SKM-1 (cell line): ENCODE data around the gene MTF2.

ENCODE experiments used
- DNase-seq: peaks from one replicate; lab custom pipeline; 2025; ENCODE audit not compliant: unreplicated experiment; lab: John Stamatoyannopoulos, UW

The MTF2 gene

GRCh38 chr1:93180723-93181613 lies 101.9 kb downstream of the MTF2 start, which contains the start of gene CCDC18:
CCDC18 (plus strand) TSS chr1:93180724; CDS start chr1:93183362, 2,638 bp downstream.
- peak; percentile 21 for DNase-seq

DNA sequence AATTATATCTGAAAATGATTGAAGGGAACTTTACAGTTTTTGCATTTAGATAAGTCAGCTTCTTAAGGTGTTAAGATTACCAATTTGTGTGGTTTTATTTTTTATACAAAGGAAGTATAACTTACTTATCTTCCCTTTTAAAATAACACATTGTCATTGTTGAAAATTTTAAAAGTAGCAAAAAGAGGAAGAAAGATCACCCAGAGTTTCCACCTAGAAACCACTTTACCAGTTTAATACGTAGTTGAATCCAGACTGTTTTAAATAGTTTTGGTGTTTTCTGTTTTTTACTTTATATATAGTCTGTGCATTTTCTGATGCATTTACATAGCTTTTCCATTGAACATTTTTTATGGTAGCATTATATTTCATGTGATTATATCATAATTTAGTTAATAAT lies 107.6 kb downstream of the MTF2 start:
- DNase-seq: peak; percentile 21
